HepG2 (cell line): ENCODE data around the gene KIAA0232. TPM values are rescaled to one million over a fixed set of nuclear protein-coding genes. Genes with fewer than 3 reads are reported as not detected.

Experiments
- ATAC-seq: fragments of 200-7000 bp; cut with Tn5 transposase; 3 replicates; pipeline ENCODE4 v1.9.1; 2020; ENCODE audit warnings: mild to moderate bottlenecking, moderate library complexity
- BruUV-seq: library from RNA; stranded (reverse); fragments of 400-500 nt; replicated peaks from 2 replicates; lab custom pipeline; 2021; lab: Mats Ljungman, UMichigan
- CTCF ChIA-PET: fragments of 300-600 bp; formaldehyde crosslinking; extraction: SDS; loops from one replicate; lab custom pipeline; 2021; ENCODE audit warnings: low total read pairs, inconsistent platforms, low intra/inter-chr PET ratio; lab: Yijun Ruan, JAX
- POLR2A ChIA-PET: fragments of 350-600 bp; sonication (Branson Sonifier 250); formaldehyde crosslinking; loops from one replicate; lab custom pipeline; 2020; ENCODE audit warnings: antibody characterized with exemption, inconsistent platforms; lab: Yijun Ruan, JAX
- DNase-seq: peaks from one replicate; pipeline ENCODE4 v3.0.0-alpha.2; 2015; ENCODE audit warnings: low spot score
- FAIRE-seq: peaks from 3 replicates; lab custom pipeline; 2011; peaks lifted over from hg19 to GRCh38; lab: Jason Lieb, UNC
- H2AFZ ChIP-seq: one replicate; pipeline ENCODE4 v1.6.1; 2011; ENCODE audit warnings: low read length, inconsistent platforms
- H3K27ac ChIP-seq: fragments of 300-600 bp; 3 replicates; pipeline ENCODE4 v1.8.0; 2011; ENCODE audit warnings: mixed run types, mild to moderate bottlenecking, mixed read lengths, low read length, inconsistent platforms; ENCODE audit not compliant: insufficient read depth; ENCODE audit errors: extremely low read length
- H3K27me3 ChIP-seq, 2 experiments: fragments of 200-600 bp in 1 of 2; 2 replicates in 1 of 2; 3 replicates in 1 of 2; pipeline versions ENCODE4 v1.6.0 to v1.8.0; 2011; ENCODE audit warnings: low read length in 2 of 2, mild to moderate bottlenecking in 2 of 2, moderate library complexity in 2 of 2, inconsistent platforms in 1 of 2; ENCODE audit not compliant: insufficient read depth in 2 of 2, control insufficient read depth in 1 of 2
- H3K36me3 ChIP-seq, 2 experiments: fragments of 200-600 bp in 1 of 2; replicated peaks in 1 of 2; 2 replicates in 1 of 2; 3 replicates in 1 of 2; pipeline versions ENCODE4 v1.5.1 to v1.8.0; 2011; ENCODE audit warnings: low read length in 2 of 2, inconsistent platforms in 1 of 2; ENCODE audit not compliant: insufficient read depth in 2 of 2, control insufficient read depth in 1 of 2
- H3K4me1 ChIP-seq: 2 replicates; pipeline ENCODE4 v1.5.1; 2012; ENCODE audit warnings: low read length, inconsistent platforms; ENCODE audit not compliant: insufficient read depth
- H3K4me2 ChIP-seq: 2 replicates; pipeline ENCODE4 v1.6.0; 2011; ENCODE audit warnings: low read depth, low read length, inconsistent platforms
- H3K4me3 ChIP-seq, 3 experiments: fragments of 200-600 bp in 1 of 3; sonication (generic), shearing (Covaris generic) in 1 of 3; replicated peaks in 1 of 3; 2 replicates each; pipeline ENCODE4 v1.5.1; 2011 to 2016; ENCODE audit warnings: low read length in 3 of 3, inconsistent platforms in 2 of 3, low read depth in 2 of 3, mild to moderate bottlenecking in 2 of 3, control low read depth in 1 of 3, mixed read lengths in 1 of 3; ENCODE audit not compliant: insufficient read depth in 1 of 3
- H3K79me2 ChIP-seq: one replicate; pipeline ENCODE4 v1.6.1; 2011; ENCODE audit warnings: low read length, inconsistent platforms; ENCODE audit not compliant: insufficient read depth
- H3K9ac ChIP-seq: 2 replicates; pipeline ENCODE4 v1.6.0; 2011; ENCODE audit warnings: mild to moderate bottlenecking, low read depth, low read length, inconsistent platforms; ENCODE audit not compliant: insufficient read depth
- H3K9me3 ChIP-seq: 2 replicates; pipeline ENCODE4 v1.5.1; 2012; ENCODE audit warnings: mild to moderate bottlenecking, low read length
- H4K20me1 ChIP-seq: 2 replicates; pipeline ENCODE4 v1.6.0; 2011; ENCODE audit warnings: inconsistent platforms, mild to moderate bottlenecking, low read length, moderate library complexity; ENCODE audit not compliant: insufficient read depth
- HMGA1 ChIP-seq: sonication (generic); formaldehyde crosslinking; conservative IDR thresholded peaks from 2 replicates; pipeline ENCODE4 v1.4.0; 2020; ENCODE audit warnings: missing genetic modification reagents
- NR1H2 ChIP-seq: sonication (generic); formaldehyde crosslinking; IDR thresholded peaks from 2 replicates; pipeline ENCODE4 v1.8.1; 2022; ENCODE audit warnings: low read depth, missing genetic modification reagents, borderline replicate concordance
- NR2F2 ChIP-seq: IDR thresholded peaks from 2 replicates; pipeline ENCODE4 v1.6.1; 2012; ENCODE audit warnings: low read depth, inconsistent platforms, borderline replicate concordance
- REXO4 ChIP-seq: sonication (generic); formaldehyde crosslinking; IDR thresholded peaks from 2 replicates; pipeline ENCODE4 v1.8.0; 2022; ENCODE audit warnings: missing genetic modification reagents, mild to moderate bottlenecking, borderline replicate concordance
- ZFP36L2 ChIP-seq: sonication (generic); formaldehyde crosslinking; IDR thresholded peaks from 2 replicates; pipeline ENCODE4 v1.4.0; 2020; ENCODE audit warnings: missing genetic modification reagents
- WGBS: methylation state at CpG from one replicate; pipeline ENCODE4 v1.1.6; 2017; ENCODE audit warnings: low lambda C conversion rate; 5-methylcytosine and 5-hydroxymethylcytosine counted together
- in situ Hi-C: cut with HindIII; loops from 2 replicates; pipeline ENCODE4 v1.10.0; 2017; ENCODE audit warnings: low pct_unique_long_range_greater_than_20kb; ENCODE audit not compliant: extremely low pct_ligation_motif_present
- intact Hi-C: fragments of 100-400 bp; cut with micrococcal nuclease; formaldehyde crosslinking; loops from one replicate; pipeline ENCODE4 v1.10.0; 2022; ENCODE audit not compliant: unreplicated experiment
- polyA plus RNA-seq, 8 experiments: library from polyadenylated mRNA; depleted of rRNA in 3 of 8; stranded (reverse) in 7 of 8; unstranded in 1 of 8; fragments of >200 nt; fragmentation: Illumina TruSeq in 4 of 8; extraction: Trizol in 4 of 8; gene quantifications; 2 replicates each; pipeline versions ENCODE4 v1.2.1 to v1.2.3, GENCODE V29; 2011 to 2016; ENCODE audit warnings: low read depth in 4 of 8, missing spikeins in 1 of 8, mixed read lengths in 1 of 8; ENCODE audit not compliant: insufficient read depth in 1 of 8
- total RNA-seq, 5 experiments: library from RNA; depleted of rRNA; stranded (reverse); fragments of >200 nt; fragmentation: Illumina TruSeq; extraction: Trizol; gene quantifications; 2 replicates each; pipeline ENCODE4 v1.2.3, GENCODE V29; 2016; ENCODE audit warnings: low read depth in 1 of 5
- TF ChIP-seq, protein P1 (sequence below): IDR thresholded peaks from 2 replicates; pipeline ENCODE4 v1.6.1; 2018; ENCODE audit warnings: missing genetic modification reagents
- TF ChIP-seq, protein P2 (sequence below): sonication (generic); formaldehyde crosslinking; IDR thresholded peaks from 2 replicates; pipeline ENCODE4 v1.9.0; 2022; ENCODE audit warnings: low read depth, missing genetic modification reagents
- TF ChIP-seq, protein P3 (sequence below): sonication (generic); formaldehyde crosslinking; IDR thresholded peaks from 2 replicates; pipeline ENCODE4 v1.5.0; 2020; ENCODE audit warnings: missing genetic modification reagents, mild to moderate bottlenecking, borderline replicate concordance
- TF ChIP-seq, protein P4 (sequence below), 2 experiments: IDR thresholded peaks; 2 replicates each; pipeline ENCODE4 v1.6.1; 2011 to 2012; ENCODE audit warnings: low read length in 2 of 2, borderline replicate concordance in 1 of 2, low read depth in 1 of 2, mild to moderate bottlenecking in 1 of 2, moderate library complexity in 1 of 2

The KIAA0232 gene
- total and polyA plus RNA-seq, 2 of the 13 experiments (the other 11 are each of a cell fraction or from before 2014, with no cell fraction given), result 7.8 to 17.1 TPM

DNA sequence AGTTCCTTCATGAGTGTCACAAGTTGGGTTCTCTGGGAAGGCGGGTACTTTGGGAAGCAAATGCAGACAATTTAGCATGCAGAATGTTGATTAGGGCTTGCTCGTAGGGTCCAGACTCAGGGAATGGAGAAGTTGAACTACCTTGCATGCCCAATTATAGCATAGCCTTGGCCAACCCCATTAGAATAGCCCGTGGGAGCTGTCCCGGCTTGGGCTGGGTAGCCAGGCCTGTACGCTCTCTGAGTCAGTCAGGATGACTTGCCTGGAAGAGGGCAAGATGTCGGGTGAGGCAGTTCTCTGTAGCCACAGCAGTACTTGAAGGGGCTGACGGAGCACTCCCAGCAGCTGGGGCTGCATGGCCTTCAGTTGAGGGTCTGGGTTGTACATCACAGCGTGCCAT lies 19.5 kb downstream of the KIAA0232 start:
- Histone ChIP-seq H3K4me1 (peaks cover 8% of the 10 kb centered on the region; the same call in 1 of the 2 replicates), H3K9ac (no peak overlapping the region), H3K9me3 (no peaks in the 10 kb centered on the region), H4K20me1 (peaks cover 43% of the 10 kb centered on the region), H3K4me3 (no peak overlapping the region), H3K27me3 (no peaks in the 10 kb centered on the region), H3K4me2 (no peak overlapping the region), H3K79me2 (peaks cover 92% of the 10 kb centered on the region), H3K27ac (no peak overlapping the region), H3K36me3 (peaks cover 4 to 7% of the 10 kb centered on the region in 2 experiments; a peak in 3 of 5 replicates), H2AFZ (no peak overlapping the region)
- ATAC-seq, result no peak
- in situ Hi-C loops (no loop called here), intact Hi-C loops (no loop called here)
- WGBS, result 97% methylated on average over 8 of the region's 8 CpGs
- ChIA-PET CTCF (no interaction called here), POLR2A (no interaction called here)
- no peak for DNase-seq
- BruUV-seq, result no TSS peak
- FAIRE-seq, result no peak
- TF ChIP-seq, protein P1, sequence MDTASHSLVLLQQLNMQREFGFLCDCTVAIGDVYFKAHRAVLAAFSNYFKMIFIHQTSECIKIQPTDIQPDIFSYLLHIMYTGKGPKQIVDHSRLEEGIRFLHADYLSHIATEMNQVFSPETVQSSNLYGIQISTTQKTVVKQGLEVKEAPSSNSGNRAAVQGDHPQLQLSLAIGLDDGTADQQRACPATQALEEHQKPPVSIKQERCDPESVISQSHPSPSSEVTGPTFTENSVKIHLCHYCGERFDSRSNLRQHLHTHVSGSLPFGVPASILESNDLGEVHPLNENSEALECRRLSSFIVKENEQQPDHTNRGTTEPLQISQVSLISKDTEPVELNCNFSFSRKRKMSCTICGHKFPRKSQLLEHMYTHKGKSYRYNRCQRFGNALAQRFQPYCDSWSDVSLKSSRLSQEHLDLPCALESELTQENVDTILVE, result no peak
- TF ChIP-seq, protein P2, sequence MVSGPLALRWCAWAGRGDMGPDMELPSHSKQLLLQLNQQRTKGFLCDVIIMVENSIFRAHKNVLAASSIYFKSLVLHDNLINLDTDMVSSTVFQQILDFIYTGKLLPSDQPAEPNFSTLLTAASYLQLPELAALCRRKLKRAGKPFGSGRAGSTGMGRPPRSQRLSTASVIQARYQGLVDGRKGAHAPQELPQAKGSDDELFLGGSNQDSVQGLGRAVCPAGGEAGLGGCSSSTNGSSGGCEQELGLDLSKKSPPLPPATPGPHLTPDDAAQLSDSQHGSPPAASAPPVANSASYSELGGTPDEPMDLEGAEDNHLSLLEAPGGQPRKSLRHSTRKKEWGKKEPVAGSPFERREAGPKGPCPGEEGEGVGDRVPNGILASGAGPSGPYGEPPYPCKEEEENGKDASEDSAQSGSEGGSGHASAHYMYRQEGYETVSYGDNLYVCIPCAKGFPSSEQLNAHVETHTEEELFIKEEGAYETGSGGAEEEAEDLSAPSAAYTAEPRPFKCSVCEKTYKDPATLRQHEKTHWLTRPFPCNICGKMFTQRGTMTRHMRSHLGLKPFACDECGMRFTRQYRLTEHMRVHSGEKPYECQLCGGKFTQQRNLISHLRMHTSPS (CRISPR knock-in tag), result no peak
- TF ChIP-seq HMGA1 (CRISPR knock-in tag), result no peak
- TF ChIP-seq REXO4 (CRISPR knock-in tag), result no peak
- TF ChIP-seq ZFP36L2 (CRISPR knock-in tag), result no peak
- TF ChIP-seq, all 625 proteins: peak for 0

DNA sequence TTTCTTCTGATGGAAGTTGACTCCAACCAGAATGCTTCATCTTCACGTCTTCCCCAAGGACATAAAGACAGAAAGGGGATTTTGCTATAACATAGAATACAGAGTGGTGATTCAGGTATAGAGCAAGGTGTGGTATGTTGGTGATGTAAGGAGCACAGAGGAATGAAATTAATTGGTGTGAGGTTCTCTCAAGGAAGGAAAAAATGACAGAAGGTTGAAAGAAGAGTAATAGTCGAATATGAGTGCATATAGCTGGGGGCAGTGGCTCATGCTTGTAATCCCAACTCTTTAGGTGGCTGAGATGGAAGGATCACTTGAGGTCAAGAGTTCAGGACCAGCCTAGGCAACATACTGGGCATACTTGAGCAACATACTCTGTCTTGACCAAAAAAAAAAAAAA lies 20.1 kb downstream of the KIAA0232 start:
- H3K9me3 ChIP-seq, result no peaks in the 10 kb centered on the region
- no peak overlapping the region for H3K9ac ChIP-seq
- peaks cover 4 to 7% of the 10 kb centered on the region in 2 experiments; a peak in 3 of 5 replicates for H3K36me3 ChIP-seq
- ChIA-PET POLR2A (no interaction called here), CTCF (no interaction called here)
- BruUV-seq, result no TSS peak
- no peak overlapping the region for H2AFZ ChIP-seq
- no peak overlapping the region for H3K27ac ChIP-seq
- no peaks in the 10 kb centered on the region for H3K27me3 ChIP-seq
- H3K4me1 ChIP-seq, result peaks cover 14% of the 10 kb centered on the region; the same call in 1 of the 2 replicates
- no peak overlapping the region for H3K4me3 ChIP-seq
- peaks cover 92% of the 10 kb centered on the region for H3K79me2 ChIP-seq
- no peak overlapping the region for H3K4me2 ChIP-seq
- 93% methylated on average over 2 of the region's 2 CpGs for WGBS
- H4K20me1 ChIP-seq, result peaks cover 38% of the 10 kb centered on the region
- FAIRE-seq, result no peak
- no peak for DNase-seq
- ATAC-seq, result no peak
- intact Hi-C loops (loop anchor here (1.0 kb wide), 1 partner anchor 31 kb away; no protein-coding TSS in a partner anchor), in situ Hi-C loops (no loop called here)
- TF ChIP-seq, protein P3, sequence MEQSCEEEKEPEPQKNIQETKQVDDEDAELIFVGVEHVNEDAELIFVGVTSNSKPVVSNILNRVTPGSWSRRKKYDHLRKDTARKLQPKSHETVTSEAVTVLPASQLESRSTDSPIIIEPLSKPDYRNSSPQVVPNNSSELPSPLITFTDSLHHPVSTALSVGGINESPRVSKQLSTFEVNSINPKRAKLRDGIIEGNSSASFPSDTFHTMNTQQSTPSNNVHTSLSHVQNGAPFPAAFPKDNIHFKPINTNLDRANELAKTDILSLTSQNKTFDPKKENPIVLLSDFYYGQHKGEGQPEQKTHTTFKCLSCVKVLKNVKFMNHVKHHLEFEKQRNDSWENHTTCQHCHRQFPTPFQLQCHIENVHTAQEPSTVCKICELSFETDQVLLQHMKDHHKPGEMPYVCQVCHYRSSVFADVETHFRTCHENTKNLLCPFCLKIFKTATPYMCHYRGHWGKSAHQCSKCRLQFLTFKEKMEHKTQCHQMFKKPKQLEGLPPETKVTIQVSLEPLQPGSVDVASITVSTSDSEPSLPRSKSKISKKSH, result no peak
- TF ChIP-seq, protein P4, sequence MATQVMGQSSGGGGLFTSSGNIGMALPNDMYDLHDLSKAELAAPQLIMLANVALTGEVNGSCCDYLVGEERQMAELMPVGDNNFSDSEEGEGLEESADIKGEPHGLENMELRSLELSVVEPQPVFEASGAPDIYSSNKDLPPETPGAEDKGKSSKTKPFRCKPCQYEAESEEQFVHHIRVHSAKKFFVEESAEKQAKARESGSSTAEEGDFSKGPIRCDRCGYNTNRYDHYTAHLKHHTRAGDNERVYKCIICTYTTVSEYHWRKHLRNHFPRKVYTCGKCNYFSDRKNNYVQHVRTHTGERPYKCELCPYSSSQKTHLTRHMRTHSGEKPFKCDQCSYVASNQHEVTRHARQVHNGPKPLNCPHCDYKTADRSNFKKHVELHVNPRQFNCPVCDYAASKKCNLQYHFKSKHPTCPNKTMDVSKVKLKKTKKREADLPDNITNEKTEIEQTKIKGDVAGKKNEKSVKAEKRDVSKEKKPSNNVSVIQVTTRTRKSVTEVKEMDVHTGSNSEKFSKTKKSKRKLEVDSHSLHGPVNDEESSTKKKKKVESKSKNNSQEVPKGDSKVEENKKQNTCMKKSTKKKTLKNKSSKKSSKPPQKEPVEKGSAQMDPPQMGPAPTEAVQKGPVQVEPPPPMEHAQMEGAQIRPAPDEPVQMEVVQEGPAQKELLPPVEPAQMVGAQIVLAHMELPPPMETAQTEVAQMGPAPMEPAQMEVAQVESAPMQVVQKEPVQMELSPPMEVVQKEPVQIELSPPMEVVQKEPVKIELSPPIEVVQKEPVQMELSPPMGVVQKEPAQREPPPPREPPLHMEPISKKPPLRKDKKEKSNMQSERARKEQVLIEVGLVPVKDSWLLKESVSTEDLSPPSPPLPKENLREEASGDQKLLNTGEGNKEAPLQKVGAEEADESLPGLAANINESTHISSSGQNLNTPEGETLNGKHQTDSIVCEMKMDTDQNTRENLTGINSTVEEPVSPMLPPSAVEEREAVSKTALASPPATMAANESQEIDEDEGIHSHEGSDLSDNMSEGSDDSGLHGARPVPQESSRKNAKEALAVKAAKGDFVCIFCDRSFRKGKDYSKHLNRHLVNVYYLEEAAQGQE (IDR thresholded peaks at IDR 0.05; ENCODE audit: borderline replicate concordance in 1 of 2, low read depth in 1 of 2, low read length in 2 of 2), result no peak
- TF ChIP-seq NR1H2 (CRISPR knock-in tag), result no peak
- no peak for TF ChIP-seq NR2F2
